ENCODE measurements around the gene UBE2J1. TPM values are rescaled to one million over a fixed set of nuclear protein-coding genes. Genes with fewer than 3 reads are reported as not detected.

UBE2J1 gene
- total and polyA plus RNA-seq, 10 of the 15 experiments (the other 5 are each of a cell fraction or from before 2014, with no cell fraction given): 48.7 to 131 (median 90.0) TPM

- TF ChIP-seq ZSCAN29 (IDR thresholded peaks at IDR 0.05) (no peak), CUX1 (IDR thresholded peaks at IDR 0.05; ENCODE audit: insufficient replicate concordance, low read depth, low read length) (no peak), SP1 (IDR thresholded peaks at IDR 0.05; ENCODE audit: low read depth, low read length) (no peak), FOXK2 (IDR thresholded peaks at IDR 0.05) (no peak)
These were observed 41.6 kb downstream of the UBE2J1 start (continued) for GRCh38 chr6:89310929-89311328.

- ChIA-PET CTCF (interaction anchor here (0.7 to 0.9 kb wide), 2 partner anchors 15 to 59 kb away, joined by 3 read pairs; no protein-coding TSS in a partner anchor), POLR2A (interaction anchor here (0.7 kb wide), 1 partner anchor 8 kb away, joined by 3 read pairs; no protein-coding TSS in a partner anchor), SMC1A (ENCODE audit: uncharacterized antibody, unreplicated experiment) (interaction anchor here (1.1 to 1.9 kb wide), 2 partner anchors 11 to 39 kb away, joined by 3 to 6 read pairs; no protein-coding TSS in a partner anchor)
These were observed 43.8 kb downstream of the UBE2J1 start for GRCh38 chr6:89308525-89309395.

More at GRCh38 chr6:89308525-89309395, 43.8 kb downstream of the UBE2J1 start:
- no peak for ATAC-seq
- Histone ChIP-seq H3K4me2 (ENCODE audit: control insufficient read depth, insufficient read depth) (no peak overlapping the region), H3K9me3 (replicated peaks; ENCODE audit: control insufficient read depth, insufficient read depth, low read length) (no peaks in the 10 kb centered on the region), H3K27ac (ENCODE audit: control insufficient read depth, insufficient read depth) (no peak overlapping the region), H4K20me1 (ENCODE audit: control insufficient read depth, insufficient read depth) (no peaks in the 10 kb centered on the region), H3K4me1 (ENCODE audit: control insufficient read depth, insufficient read depth, low read length) (peaks cover 16% of the 10 kb centered on the region), H3K27me3 (replicated peaks in 1 of 2; ENCODE audit: control insufficient read depth in 2 of 2, insufficient read depth in 2 of 2, low read length in 1 of 2) (no peaks in the 10 kb centered on the region), H3K4me3 (no peak overlapping the region), H3K36me3 (ENCODE audit: control insufficient read depth in 2 of 2, insufficient read depth in 2 of 2, low read length in 1 of 2) (no peaks in the 10 kb centered on the region), H3K79me2 (ENCODE audit: control insufficient read depth, insufficient read depth, low read length) (no peaks in the 10 kb centered on the region), H3K9ac (ENCODE audit: control insufficient read depth, insufficient read depth, low read length) (no peak overlapping the region), H2AFZ (ENCODE audit: control insufficient read depth, low read depth, low read length) (no peak overlapping the region)
- BruUV-seq (replicated peaks): no TSS peak
- TF ChIP-seq MXI1 (IDR thresholded peaks at IDR 0.05; ENCODE audit: low read depth, low read length) (no peak), SP1 (IDR thresholded peaks at IDR 0.05; ENCODE audit: low read depth, low read length) (no peak), SRF (IDR thresholded peaks at IDR 0.05; ENCODE audit: low read depth in 2 of 2, low read length in 2 of 2) (no peak), BRCA1 (IDR thresholded peaks at IDR 0.05; ENCODE audit: low read depth, low read length) (no peak), CBX3 (IDR thresholded peaks at IDR 0.05; ENCODE audit: borderline replicate concordance, low read depth) (no peak), ZBED1 (IDR thresholded peaks at IDR 0.05; ENCODE audit: borderline replicate concordance) (no peak), PBX3 (IDR thresholded peaks at IDR 0.05; ENCODE audit: insufficient replicate concordance, low read depth, low read length) (no peak), RCOR1 (conservative IDR thresholded peaks at IDR 0.05; ENCODE audit: low read depth, low read length) (no peak), POLR2A (IDR thresholded peaks at IDR 0.05; ENCODE audit: low read depth, low read length) (no peak), TCF3 (IDR thresholded peaks at IDR 0.05; ENCODE audit: borderline replicate concordance, insufficient read depth, low read depth, low read length) (no peak), ZSCAN29 (IDR thresholded peaks at IDR 0.05) (no peak), SIX5 (IDR thresholded peaks at IDR 0.05; ENCODE audit: low read depth, low read length, severe bottlenecking) (no peak), POU2F2 (IDR thresholded peaks at IDR 0.05; ENCODE audit: borderline replicate concordance, low read depth, low read length) (no peak), STAT1 (conservative IDR thresholded peaks at IDR 0.05) (no peak)
- 78% methylated on average over 9 of the region's 9 CpGs for WGBS (ENCODE audit: insufficient coverage, insufficient replicate concordance, low lambda C conversion rate, missing lambda C conversion rate)
- FAIRE-seq: no peak
- RAD21 ChIA-PET (ENCODE audit: unreplicated experiment): interaction anchor here (0.7 kb wide), 1 partner anchor 11 kb away, joined by 4 read pairs; no protein-coding TSS in a partner anchor
- intact Hi-C loops (cut with micrococcal nuclease; ENCODE audit: unreplicated experiment): no loop called here
- no peak for DNase-seq (ENCODE audit: low read depth, low spot score)
- in situ Hi-C loops (cut with MboI): no loop called here
